Measurements from ENCODE around the gene CHCHD6.

The CHCHD6 gene

DNA sequence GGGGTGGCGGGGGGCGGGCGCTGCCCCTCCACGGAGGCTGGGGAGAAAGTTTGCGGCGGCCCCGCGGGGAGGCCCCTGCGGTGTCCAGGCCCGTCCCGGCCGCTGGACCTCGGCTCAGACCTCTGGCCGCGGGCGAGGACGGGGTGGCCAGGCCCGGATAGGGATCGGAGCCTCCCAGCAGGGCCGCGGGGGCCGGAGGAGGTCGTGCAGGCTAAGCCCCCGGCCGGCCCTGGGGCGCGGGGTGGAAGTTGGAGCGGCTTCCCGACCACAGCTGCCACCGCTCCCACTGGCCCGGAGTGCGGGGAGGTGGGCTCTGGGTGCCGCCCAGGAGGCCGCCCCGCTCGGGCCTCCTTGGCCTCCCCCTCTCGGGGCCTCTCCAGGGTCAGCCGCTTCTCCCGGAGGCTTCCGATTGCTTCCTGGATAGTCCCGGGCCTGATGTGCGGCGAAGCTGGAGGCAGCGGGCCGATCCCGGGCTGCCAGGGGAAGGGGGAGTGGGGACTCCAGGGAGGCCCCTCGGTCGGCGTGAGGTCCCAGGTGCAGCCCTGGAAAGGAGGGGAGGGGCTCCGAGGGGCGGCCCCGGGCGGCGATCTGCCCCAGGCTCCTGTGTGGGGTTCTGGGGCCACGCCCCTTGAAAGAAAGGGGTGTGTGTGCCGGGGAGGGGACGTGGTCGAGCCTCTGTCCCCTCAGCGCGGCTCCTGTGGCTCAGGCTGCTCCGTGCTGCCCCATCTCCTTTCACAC, 279.8 kb downstream of the CHCHD6 start:
- H3K9me2 ChIP-seq (replicated peaks; ENCODE audit: insufficient read depth, low read length): no peaks in the 10 kb centered on the region
- no peaks in the 10 kb centered on the region for H3K27me3 ChIP-seq (ENCODE audit: low read length)
- H3K9ac ChIP-seq (ENCODE audit: low read length): peak overlapping the region; percentile 22; the same call in 1 of the 2 replicates
- no peak overlapping the region for H2AFZ ChIP-seq (ENCODE audit: low read depth, low read length, severe bottlenecking)
- no peak for TF ChIP-seq EZH2phosphoT487 (conservative IDR thresholded peaks at IDR 0.05; ENCODE audit: low read length)
- no peak for TF ChIP-seq CTCF (IDR thresholded peaks at IDR 0.05; ENCODE audit: insufficient read depth, low read length, poor library complexity, severe bottlenecking)
- H3K4me3 ChIP-seq (ENCODE audit: insufficient read depth, low read length, poor library complexity, severe bottlenecking): peak overlapping the region; percentile 49
- no peaks in the 10 kb centered on the region for H4K20me1 ChIP-seq (ENCODE audit: low read depth, low read length)
- no peaks in the 10 kb centered on the region for H3K36me3 ChIP-seq (ENCODE audit: low read length)
- H3K4me2 ChIP-seq (ENCODE audit: low read depth, low read length, poor library complexity, severe bottlenecking): peak overlapping the region; percentile 36
- H3K9me3 ChIP-seq (ENCODE audit: insufficient read depth, low read length): no peaks in the 10 kb centered on the region
- H3F3A ChIP-seq (ENCODE audit: insufficient read depth): no peaks in the 10 kb centered on the region
- H3K27ac ChIP-seq (ENCODE audit: low read depth, low read length): no peak overlapping the region
- H3K79me2 ChIP-seq (ENCODE audit: insufficient read depth, low read length): no peaks in the 10 kb centered on the region

DNA sequence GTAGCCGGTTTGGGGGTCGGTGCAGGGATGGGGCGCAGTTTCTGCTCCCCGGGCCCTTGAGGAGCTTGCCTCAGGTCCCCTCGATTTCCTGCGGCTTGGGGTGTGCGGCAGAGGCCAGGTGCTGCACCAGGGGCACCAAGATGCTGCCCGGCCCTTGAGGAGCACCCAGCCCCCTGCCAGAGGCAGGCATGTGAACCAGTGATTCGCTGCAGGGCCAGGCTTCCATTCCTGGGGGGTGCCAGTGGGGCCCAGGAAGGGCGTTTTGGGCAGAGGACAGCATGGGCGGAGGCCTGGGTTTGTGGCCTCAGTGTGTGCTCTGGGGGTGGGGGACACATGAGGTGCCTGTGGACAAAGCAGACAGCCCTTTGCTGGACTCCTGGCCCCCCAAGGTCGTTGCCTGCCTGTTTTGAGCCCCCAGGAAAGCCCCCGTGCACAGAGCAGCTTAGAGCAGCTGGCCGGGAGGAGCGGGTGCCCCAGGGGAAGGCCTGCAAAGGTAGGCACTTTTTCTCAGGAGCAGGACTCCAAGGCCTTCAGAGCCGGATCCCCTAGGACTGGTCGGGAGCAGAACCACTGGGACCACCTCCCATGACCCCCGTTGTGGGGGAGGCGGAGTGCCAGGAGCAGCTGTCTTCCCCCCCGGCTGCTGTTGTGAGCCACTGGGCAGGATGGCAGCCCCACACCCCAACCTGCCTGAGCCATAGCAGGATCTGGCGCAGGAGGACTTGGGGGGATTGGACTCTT, 280.5 kb downstream of the CHCHD6 start:
- no peak for TF ChIP-seq EZH2phosphoT487 (conservative IDR thresholded peaks at IDR 0.05; ENCODE audit: low read length)
- TF ChIP-seq CTCF (IDR thresholded peaks at IDR 0.05; ENCODE audit: insufficient read depth, low read length, poor library complexity, severe bottlenecking): no peak
- no peaks in the 10 kb centered on the region for H3K36me3 ChIP-seq (ENCODE audit: low read length)
- H3K27ac ChIP-seq (ENCODE audit: low read depth, low read length): no peak overlapping the region
- no peak overlapping the region for H3K4me2 ChIP-seq (ENCODE audit: low read depth, low read length, poor library complexity, severe bottlenecking)
- no peaks in the 10 kb centered on the region for H3K79me2 ChIP-seq (ENCODE audit: insufficient read depth, low read length)
- H3K9ac ChIP-seq (ENCODE audit: low read length): no peak overlapping the region
- no peaks in the 10 kb centered on the region for H3K27me3 ChIP-seq (ENCODE audit: low read length)
- no peaks in the 10 kb centered on the region for H3K9me2 ChIP-seq (replicated peaks; ENCODE audit: insufficient read depth, low read length)
- H3K4me3 ChIP-seq (ENCODE audit: insufficient read depth, low read length, poor library complexity, severe bottlenecking): no peak overlapping the region
- no peaks in the 10 kb centered on the region for H4K20me1 ChIP-seq (ENCODE audit: low read depth, low read length)
- no peaks in the 10 kb centered on the region for H3F3A ChIP-seq (ENCODE audit: insufficient read depth)
- H3K9me3 ChIP-seq (ENCODE audit: insufficient read depth, low read length): no peaks in the 10 kb centered on the region
- no peak overlapping the region for H2AFZ ChIP-seq (ENCODE audit: low read depth, low read length, severe bottlenecking)

GRCh38 chr3:126985132-126985985, 281.3 kb downstream of the CHCHD6 start:
- no peaks in the 10 kb centered on the region for H3F3A ChIP-seq (ENCODE audit: insufficient read depth)

More at GRCh38 chr3:126985132-126985985, 281.3 kb downstream of the CHCHD6 start:
- Histone ChIP-seq H4K20me1 (ENCODE audit: low read depth, low read length) (no peaks in the 10 kb centered on the region), H3K27me3 (ENCODE audit: low read length) (no peaks in the 10 kb centered on the region), H3K4me3 (ENCODE audit: insufficient read depth, low read length, poor library complexity, severe bottlenecking) (no peak overlapping the region), H2AFZ (ENCODE audit: low read depth, low read length, severe bottlenecking) (no peak overlapping the region), H3K79me2 (ENCODE audit: insufficient read depth, low read length) (no peaks in the 10 kb centered on the region), H3K36me3 (ENCODE audit: low read length) (no peaks in the 10 kb centered on the region), H3K27ac (ENCODE audit: low read depth, low read length) (no peak overlapping the region), H3K9ac (ENCODE audit: low read length) (no peak overlapping the region), H3K9me3 (ENCODE audit: insufficient read depth, low read length) (no peaks in the 10 kb centered on the region), H3K4me2 (ENCODE audit: low read depth, low read length, poor library complexity, severe bottlenecking) (no peak overlapping the region), H3K9me2 (replicated peaks; ENCODE audit: insufficient read depth, low read length) (no peaks in the 10 kb centered on the region)
- no peak for TF ChIP-seq EZH2phosphoT487 (conservative IDR thresholded peaks at IDR 0.05; ENCODE audit: low read length)
- TF ChIP-seq CTCF (IDR thresholded peaks at IDR 0.05; ENCODE audit: insufficient read depth, low read length, poor library complexity, severe bottlenecking): no peak
